ENCODE measurements around the gene CTNNBL1. TPM values are rescaled to one million over a fixed set of nuclear protein-coding genes. Genes with fewer than 3 reads are reported as not detected.

The CTNNBL1 gene
- polyA plus RNA-seq, 6 donors from 2014 or later, result 102 to 200 (median 125) TPM

DNA sequence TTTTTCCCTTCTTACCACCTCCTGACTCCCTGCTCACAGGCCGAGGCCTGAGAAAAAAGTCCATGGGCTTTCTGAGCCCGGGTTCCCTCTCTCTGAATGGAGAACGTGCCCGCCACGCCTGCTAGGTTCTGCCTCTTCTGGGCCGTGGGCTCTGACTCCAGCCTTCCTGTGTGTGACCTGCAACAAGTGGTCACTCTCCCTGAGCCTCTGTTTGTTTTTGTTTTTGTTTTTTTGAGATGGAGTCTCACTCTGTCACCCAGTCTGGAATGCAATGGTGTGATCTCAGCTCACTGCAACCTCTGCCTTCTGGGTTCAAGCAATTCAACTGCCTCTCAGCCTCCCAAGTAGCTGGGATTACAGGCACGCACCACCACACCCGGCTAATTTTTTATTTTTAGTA lies 191.2 kb downstream of the CTNNBL1 start:
- ATAC-seq (ENCODE audit: low read depth in 2 of 2), result no peak
- peaks cover 0 to 1% (median 0%) of the 10 kb centered on the region in 3 donors for H3K4me1 Mint-ChIP-seq
- no peak for DNase-seq
- H3K27ac Mint-ChIP-seq, result peak overlapping the region in 1 of 6 donors; percentile 27
- H3K27me3 Mint-ChIP-seq, result peaks cover 5 to 9% (median 8%) of the 10 kb centered on the region in 3 donors
- no peak overlapping the region for H3K4me3 Mint-ChIP-seq
- no peaks in the 10 kb centered on the region for H3K9me3 Mint-ChIP-seq
- no peaks in the 10 kb centered on the region for H3K36me3 Mint-ChIP-seq

DNA sequence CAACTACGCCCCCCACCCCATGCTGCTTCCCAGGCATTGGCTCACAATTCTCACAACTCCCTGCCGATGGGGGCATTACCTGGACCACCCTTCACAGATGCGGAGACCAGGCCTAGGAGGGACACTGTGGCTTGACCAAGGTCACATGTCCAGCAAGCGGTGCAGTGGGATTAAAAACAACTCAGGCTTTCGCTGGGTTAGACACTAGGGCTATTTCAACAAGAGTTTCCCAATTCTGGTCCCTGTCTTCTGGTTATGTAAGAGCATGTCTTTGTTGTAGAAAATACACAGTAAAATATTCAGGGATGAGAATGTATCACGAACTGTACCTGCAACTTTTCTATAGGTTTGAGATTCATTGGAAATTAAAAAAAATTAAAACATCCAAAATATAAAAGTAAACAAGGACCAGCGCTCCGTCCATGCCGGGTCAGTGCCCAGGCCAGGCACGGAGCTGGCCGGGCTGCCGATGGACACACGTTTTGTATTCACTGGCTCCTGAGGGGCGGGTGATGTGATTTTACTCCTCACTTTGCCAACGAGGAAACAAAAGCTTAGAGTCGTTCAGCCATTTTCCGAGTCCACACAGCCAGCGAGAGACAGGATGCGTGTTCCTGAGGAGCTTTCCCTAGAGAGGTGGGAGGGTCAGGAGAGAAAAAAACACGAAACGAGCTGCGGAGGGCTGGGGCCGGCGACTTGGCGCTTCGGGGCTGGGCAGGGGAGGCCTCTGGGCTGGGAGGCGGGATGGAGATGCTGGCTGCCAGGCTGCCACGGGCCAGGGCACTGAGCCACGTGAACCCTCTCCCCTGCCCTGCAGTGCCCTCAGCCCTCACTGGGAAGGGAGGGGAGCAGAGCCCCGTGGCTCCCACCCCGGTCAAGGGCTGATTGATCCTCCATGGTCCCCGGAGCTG lies 192.0 kb downstream of the CTNNBL1 start:
- peaks cover 0 to 2% (median 0%) of the 10 kb centered on the region in 3 donors for H3K4me1 Mint-ChIP-seq
- H3K36me3 Mint-ChIP-seq, result no peaks in the 10 kb centered on the region
- DNase-seq (no peak), ATAC-seq (ENCODE audit: low read depth in 2 of 2) (no peak)
- no peak overlapping the region for H3K27ac Mint-ChIP-seq
- H3K27me3 Mint-ChIP-seq, result peaks cover 5 to 9% (median 8%) of the 10 kb centered on the region in 3 donors
- H3K9me3 Mint-ChIP-seq, result no peaks in the 10 kb centered on the region
- H3K4me3 Mint-ChIP-seq, result peak overlapping the region in 1 of 8 donors; percentile 66

- Mint-ChIP-seq H3K9me3 (no peaks in the 10 kb centered on the region), H3K27me3 (peaks cover 0 to 9% (median 8%) of the 10 kb centered on the region in 3 donors), H3K4me3 (no peak overlapping the region), H3K27ac (peak overlapping the region in 1 of 6 donors; percentile 30), H3K4me1 (peaks cover 5% of the 10 kb centered on the region in 3 donors), H3K36me3 (no peaks in the 10 kb centered on the region)
- no peak for ATAC-seq (ENCODE audit: low read depth in 2 of 2)
- no peak for DNase-seq
Observed at GRCh38 chr20:37886851-37887297, 193.0 kb downstream of the CTNNBL1 start.

GRCh38 chr20:37888641-37889040 lies 194.8 kb downstream of the CTNNBL1 start:
- Mint-ChIP-seq H3K27ac (no peak overlapping the region), H3K4me1 (peaks cover 5 to 10% (median 9%) of the 10 kb centered on the region in 3 donors), H3K27me3 (peaks cover 0 to 9% (median 8%) of the 10 kb centered on the region in 3 donors), H3K9me3 (peaks cover 0 to 4% (median 0%) of the 10 kb centered on the region in 7 donors), H3K36me3 (no peaks in the 10 kb centered on the region), H3K4me3 (no peak overlapping the region)
- ATAC-seq (ENCODE audit: low read depth in 2 of 2), result no peak
- no peak for DNase-seq

DNA sequence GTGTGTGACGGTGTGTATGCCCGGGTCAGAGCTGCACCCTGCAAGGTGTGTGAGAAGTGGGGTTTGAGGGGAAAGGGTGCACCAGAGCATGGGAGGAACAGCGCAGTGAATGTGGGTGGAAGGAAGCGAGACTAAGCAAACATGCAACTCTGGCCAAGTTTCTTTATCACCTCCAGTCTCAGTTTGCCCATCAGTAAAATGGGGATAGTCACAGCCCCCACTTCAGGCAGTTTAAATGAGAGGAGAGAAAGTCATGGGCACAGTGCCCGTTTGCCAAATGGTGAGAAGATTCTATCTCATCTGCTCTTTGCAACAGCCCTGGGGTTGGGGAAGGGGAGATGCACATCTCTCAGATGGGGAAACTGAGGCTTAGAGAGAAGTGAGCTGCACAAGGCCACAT lies 196.3 kb downstream of the CTNNBL1 start:
- peaks cover 5 to 11% (median 10%) of the 10 kb centered on the region in 3 donors for H3K4me1 Mint-ChIP-seq
- H3K27ac Mint-ChIP-seq, result peak overlapping the region in 1 of 6 donors; percentile 37
- H3K36me3 Mint-ChIP-seq, result no peaks in the 10 kb centered on the region
- ATAC-seq (ENCODE audit: low read depth in 2 of 2) (no peak), DNase-seq (no peak)
- H3K9me3 Mint-ChIP-seq, result peaks cover 0 to 8% (median 0%) of the 10 kb centered on the region in 7 donors
- H3K27me3 Mint-ChIP-seq, result peaks cover 0 to 9% (median 8%) of the 10 kb centered on the region in 3 donors
- H3K4me3 Mint-ChIP-seq, result no peak overlapping the region

DNA sequence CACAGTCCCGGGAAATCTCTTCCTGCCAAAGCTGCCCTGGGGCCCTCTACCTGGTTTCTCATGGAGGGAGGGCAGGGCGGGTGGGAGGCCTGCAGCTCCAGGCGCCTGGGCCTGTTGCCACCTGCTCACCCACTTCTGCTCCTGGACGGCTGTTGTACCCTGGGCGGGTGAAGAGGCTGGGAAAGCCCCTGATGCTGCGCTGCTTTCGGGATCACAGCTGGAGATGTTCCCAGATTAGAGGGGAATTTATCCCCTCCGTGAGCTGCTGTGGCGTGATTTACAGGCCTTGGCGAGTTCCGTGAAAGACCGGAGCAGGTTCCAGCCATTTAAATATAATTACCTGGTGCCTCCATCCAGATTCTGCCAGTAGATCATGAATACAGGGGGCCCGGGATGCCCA lies 196.8 kb downstream of the CTNNBL1 start:
- H3K27me3 Mint-ChIP-seq, result peaks cover 0 to 9% (median 8%) of the 10 kb centered on the region in 3 donors
- H3K4me3 Mint-ChIP-seq, result no peak overlapping the region
- H3K36me3 Mint-ChIP-seq, result no peaks in the 10 kb centered on the region
- no peak overlapping the region for H3K27ac Mint-ChIP-seq
- DNase-seq (no peak), ATAC-seq (ENCODE audit: low read depth in 2 of 2) (no peak)
- peaks cover 5 to 11% (median 10%) of the 10 kb centered on the region in 3 donors for H3K4me1 Mint-ChIP-seq
- H3K9me3 Mint-ChIP-seq, result peaks cover 0 to 8% (median 0%) of the 10 kb centered on the region in 7 donors

GRCh38 chr20:37892001-37892400 lies 198.2 kb downstream of the CTNNBL1 start:
- H3K27ac Mint-ChIP-seq, result peak overlapping the region in 1 of 6 donors; percentile 72
- ATAC-seq (ENCODE audit: low read depth in 2 of 2) (no peak), DNase-seq (no peak)
- peaks cover 5 to 11% (median 10%) of the 10 kb centered on the region in 3 donors for H3K4me1 Mint-ChIP-seq
- peaks cover 0 to 8% (median 0%) of the 10 kb centered on the region in 7 donors for H3K9me3 Mint-ChIP-seq
- H3K36me3 Mint-ChIP-seq, result no peaks in the 10 kb centered on the region
- H3K4me3 Mint-ChIP-seq, result no peak overlapping the region
- H3K27me3 Mint-ChIP-seq, result peaks cover 0 to 9% (median 8%) of the 10 kb centered on the region in 3 donors

DNA sequence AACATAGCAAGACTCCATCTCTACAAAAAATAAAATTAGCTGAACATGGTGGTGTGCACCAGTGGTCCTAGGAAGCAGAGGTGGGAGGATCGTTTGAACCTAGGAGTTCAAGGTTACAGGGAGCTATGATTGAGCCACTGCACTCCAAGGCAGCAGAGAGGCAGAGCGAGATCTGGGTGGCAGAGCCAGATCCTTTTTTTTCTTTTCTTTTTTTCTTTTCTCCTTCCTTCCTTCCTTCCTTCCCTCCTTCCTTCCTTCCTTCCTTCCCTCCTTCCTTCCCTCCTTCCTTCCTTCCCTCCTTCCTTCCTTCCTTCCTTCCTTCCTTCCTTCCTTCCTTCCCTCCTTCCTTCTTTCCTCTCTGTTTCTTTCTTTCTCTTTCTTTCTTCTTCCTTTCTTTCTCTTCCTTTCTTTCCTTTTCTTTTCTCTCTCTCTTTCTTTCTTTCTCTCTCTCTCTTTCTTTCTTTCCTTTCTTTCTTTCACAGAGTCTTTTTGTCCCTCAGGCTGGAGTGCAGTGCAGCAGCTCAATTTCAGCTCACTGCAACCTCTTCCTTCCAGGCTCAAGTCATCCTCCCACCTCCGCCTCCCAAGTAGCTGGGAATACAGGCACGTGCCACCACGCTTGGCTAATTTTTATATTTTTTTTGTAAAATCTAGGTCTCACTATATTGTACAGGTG lies 199.9 kb downstream of the CTNNBL1 start:
- no peak for DNase-seq
- Mint-ChIP-seq H3K36me3 (no peaks in the 10 kb centered on the region), H3K4me1 (peaks cover 5 to 11% (median 10%) of the 10 kb centered on the region in 3 donors), H3K27ac (peak overlapping the region in 1 of 6 donors; percentile 81), H3K27me3 (no peaks in the 10 kb centered on the region), H3K4me3 (peak overlapping the region in 1 of 8 donors; percentile 11), H3K9me3 (peaks cover 0 to 8% (median 0%) of the 10 kb centered on the region in 7 donors)
- ATAC-seq (ENCODE audit: low read depth in 2 of 2), result no peak

DNA sequence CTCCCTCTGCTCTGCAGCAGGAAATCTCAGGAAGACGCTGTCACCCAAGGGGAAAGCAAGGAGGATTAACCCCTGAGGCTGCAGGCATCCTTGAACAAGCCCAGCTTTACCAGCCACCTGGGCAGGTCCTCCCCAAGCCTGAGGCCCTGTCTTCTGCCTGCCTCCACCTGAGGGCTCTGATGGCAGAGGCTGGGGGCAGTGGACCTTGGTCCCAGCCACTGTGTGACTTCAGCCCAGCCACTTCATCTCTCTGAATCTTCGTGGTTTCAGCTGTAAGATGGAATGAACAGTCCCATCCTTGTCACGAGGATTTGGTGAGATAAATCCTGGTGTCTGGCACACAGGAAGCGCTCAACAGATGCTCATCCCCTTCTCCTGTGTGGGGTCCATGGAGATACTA lies 200.6 kb downstream of the CTNNBL1 start:
- ATAC-seq (ENCODE audit: low read depth in 2 of 2) (no peak), DNase-seq (no peak)
- Mint-ChIP-seq H3K27me3 (peaks cover 0 to 6% (median 5%) of the 10 kb centered on the region in 3 donors), H3K9me3 (peaks cover 0 to 8% (median 0%) of the 10 kb centered on the region in 7 donors), H3K4me3 (no peak overlapping the region), H3K36me3 (no peaks in the 10 kb centered on the region), H3K4me1 (peaks cover 5 to 11% (median 10%) of the 10 kb centered on the region in 3 donors), H3K27ac (no peak overlapping the region)

DNA sequence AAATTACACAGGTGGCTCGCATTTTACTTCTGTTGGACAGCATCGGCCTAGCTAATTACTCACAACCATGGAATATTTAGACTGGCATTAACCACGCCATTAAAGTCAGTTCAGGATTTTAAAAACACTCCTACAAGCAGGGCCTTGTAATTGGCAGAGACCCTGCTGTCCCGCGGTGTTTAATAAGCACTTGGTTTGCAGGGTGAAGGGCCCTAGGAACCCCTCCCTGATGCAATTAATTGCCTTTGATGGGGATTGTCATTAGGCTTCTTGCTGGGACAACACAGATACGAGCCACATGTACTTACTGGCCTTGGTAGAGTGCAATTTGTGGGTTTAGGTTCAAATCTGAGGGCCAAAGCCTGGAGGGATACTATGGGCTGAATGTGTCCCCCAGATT lies 201.3 kb downstream of the CTNNBL1 start:
- DNase-seq (no peak), ATAC-seq (ENCODE audit: low read depth in 2 of 2) (no peak)
- peaks cover 5 to 10% (median 9%) of the 10 kb centered on the region in 3 donors for H3K4me1 Mint-ChIP-seq
- H3K9me3 Mint-ChIP-seq, result peaks cover 0 to 8% (median 0%) of the 10 kb centered on the region in 7 donors
- H3K4me3 Mint-ChIP-seq, result no peak overlapping the region
- no peaks in the 10 kb centered on the region for H3K36me3 Mint-ChIP-seq
- peaks cover 0 to 13% (median 12%) of the 10 kb centered on the region in 3 donors for H3K27me3 Mint-ChIP-seq
- H3K27ac Mint-ChIP-seq, result peak overlapping the region in 1 of 6 donors; percentile 13

GRCh38 chr20:37896932-37897548 lies 203.2 kb downstream of the CTNNBL1 start:
- ATAC-seq (ENCODE audit: low read depth in 2 of 2) (no peak), DNase-seq (no peak)
- peaks cover 1 to 14% (median 13%) of the 10 kb centered on the region in 3 donors for H3K4me1 Mint-ChIP-seq
- peaks cover 0 to 8% of the 10 kb centered on the region in 2 donors for H3K36me3 Mint-ChIP-seq
- H3K27me3 Mint-ChIP-seq, result peaks cover 10 to 30% (median 28%) of the 10 kb centered on the region in 3 donors
- peaks cover 0 to 13% (median 0%) of the 10 kb centered on the region in 7 donors for H3K9me3 Mint-ChIP-seq
- no peak overlapping the region for H3K4me3 Mint-ChIP-seq
- H3K27ac Mint-ChIP-seq, result no peak overlapping the region

- H3K9me3 Mint-ChIP-seq, result peaks cover 0 to 9% (median 0%) of the 10 kb centered on the region in 7 donors
- no peak overlapping the region for H3K4me3 Mint-ChIP-seq
- no peak overlapping the region for H3K27ac Mint-ChIP-seq
- peaks cover 15 to 38% (median 35%) of the 10 kb centered on the region in 3 donors for H3K27me3 Mint-ChIP-seq
- DNase-seq, result no peak
- no peak for ATAC-seq (ENCODE audit: low read depth in 2 of 2)
- peaks cover 0 to 10% of the 10 kb centered on the region in 2 donors for H3K36me3 Mint-ChIP-seq
- H3K4me1 Mint-ChIP-seq, result peaks cover 6 to 15% (median 14%) of the 10 kb centered on the region in 3 donors
Observed at GRCh38 chr20:37898233-37899104, 204.6 kb downstream of the CTNNBL1 start.

Measured in naive B cell (primary cell).